ENCODE results near the gene PCDH1. TPM values are rescaled to one million over a fixed set of nuclear protein-coding genes. Genes with fewer than 3 reads are reported as not detected.

The PCDH1 gene
- total and polyA plus RNA-seq, 2 of the 8 experiments (the other 6 are each of a cell fraction or from before 2014, with no cell fraction given) = 101 to 102 TPM

- POLR2A ChIA-PET (ENCODE audit: partially characterized antibody) = interaction anchor here (0.7 to 13.5 kb wide), 27 partner anchors 10 to 635 kb away, joined by 3 to 210 read pairs (median 6); partner anchors contain the start of genes ARAP3, DELE1 and RNF14
- H4K5ac ChIP-seq (ENCODE audit: insufficient read length, low read depth, low read length) = no peak overlapping the region
- 0 out of 2 replicates have a peak overlapping the region, but pooled peaks have one; percentile 21 for H3K18ac ChIP-seq (ENCODE audit: extremely low read depth, low read length)
- no peak overlapping the region for H3K4ac ChIP-seq (replicated peaks; ENCODE audit: insufficient read length, low read depth, low read length)
- peak overlapping the region; percentile 97; the same call in 1 of the 2 replicates for H2BK20ac ChIP-seq (ENCODE audit: low read length)
- peaks cover 3 to 10% of the 10 kb centered on the region in 2 experiments for H4K20me1 ChIP-seq (replicated peaks in 1 of 2; ENCODE audit: control insufficient read depth in 1 of 2, insufficient read depth in 2 of 2, low read length in 2 of 2)
- peak overlapping the region; percentile 97; the same call in 1 of the 2 replicates for H2BK5ac ChIP-seq (ENCODE audit: low read depth, low read length)
- peaks cover 7 to 36% of the 10 kb centered on the region in 2 experiments for H3K79me2 ChIP-seq (ENCODE audit: control insufficient read depth in 1 of 2, insufficient read depth in 2 of 2, low read length in 2 of 2)
- peaks cover 0 to 4% (median 0%) of the 10 kb centered on the region in 4 experiments; a peak in 1 of 7 replicates for H3K27me3 ChIP-seq (replicated peaks in 1 of 4; ENCODE audit: control insufficient read depth in 3 of 4, extremely low read depth in 1 of 4, insufficient read depth in 3 of 4, low read length in 3 of 4)
- no peak overlapping the region for H2AK5ac ChIP-seq (ENCODE audit: low read depth, low read length)
- WGBS, 2 experiments (ENCODE audit: extremely low coverage in 1 of 2, insufficient coverage in 1 of 2, insufficient read length in 1 of 2, insufficient replicate concordance in 2 of 2, low coverage in 1 of 2, low lambda C conversion rate in 2 of 2, missing lambda C conversion rate in 1 of 2) = 18% methylated on average over 2 of the region's 2 CpGs; no CpG with 5 or more reads in 1 of the 2 experiments
- no peak for TF ChIP-seq RAD21 (IDR thresholded peaks at IDR 0.05 in 1 of 2, conservative IDR thresholded peaks at IDR 0.05 in 1 of 2; ENCODE audit: low read depth in 2 of 2, low read length in 2 of 2)
- no peak for TF ChIP-seq BRCA1 (IDR thresholded peaks at IDR 0.05; ENCODE audit: low read depth, low read length)
- no peak for TF ChIP-seq CBX5 (IDR thresholded peaks at IDR 0.05; ENCODE audit: low read depth, low read length)
- TF ChIP-seq CTBP2 (IDR thresholded peaks at IDR 0.05; ENCODE audit: borderline replicate concordance, insufficient read depth, insufficient read length, low read length) = no peak
- no peak for TF ChIP-seq ATF3 (IDR thresholded peaks at IDR 0.05; ENCODE audit: insufficient read depth, low read depth, low read length)
- no peak for TF ChIP-seq CHD2 (IDR thresholded peaks at IDR 0.05; ENCODE audit: low read length)
- no peak for TF ChIP-seq SIX5 (IDR thresholded peaks at IDR 0.05; ENCODE audit: low read depth, low read length)
- no peak for TF ChIP-seq ZNF274 (IDR thresholded peaks at IDR 0.05; ENCODE audit: borderline replicate concordance, extremely low read depth, low read length)
- TF ChIP-seq POLR2AphosphoS5 (IDR thresholded peaks at IDR 0.05; ENCODE audit: low read depth, low read length) = no peak
- no peak for TF ChIP-seq YY1 (IDR thresholded peaks at IDR 0.05; ENCODE audit: low read depth, low read length)
- TF ChIP-seq HDAC6 (IDR thresholded peaks at IDR 0.05; ENCODE audit: low read depth, low read length) = no peak
- no peak for TF ChIP-seq POU5F1 (IDR thresholded peaks at IDR 0.05; ENCODE audit: low read depth, low read length)
- no peak overlapping the region for H2BK120ac ChIP-seq (replicated peaks; ENCODE audit: low read depth, low read length)
- H4K91ac ChIP-seq (replicated peaks; ENCODE audit: insufficient read length, low read length) = peak overlapping the region; percentile 67
- peaks cover 37% of the 10 kb centered on the region for H3K23me2 ChIP-seq (ENCODE audit: low read depth, low read length)
- no peak overlapping the region for H3K23ac ChIP-seq (ENCODE audit: insufficient read length)
- CTCF ChIA-PET (ENCODE audit: partially characterized antibody) = interaction anchor here (0.6 to 10.7 kb wide), 61 partner anchors 8 to 272 kb away, joined by 3 to 273 read pairs (median 7); partner anchors contain the start of genes ARAP3, DELE1, PCDH12 and RNF14
- H3K14ac ChIP-seq (ENCODE audit: insufficient read length) = no peak overlapping the region
- H3K36me3 ChIP-seq (ENCODE audit: control insufficient read depth in 2 of 4, insufficient read depth in 4 of 4, low read length in 3 of 4) = no peaks in the 10 kb centered on the region
- H2BK15ac ChIP-seq (ENCODE audit: low read length) = peak overlapping the region; percentile 73; the same call in 1 of the 2 replicates
- no peak overlapping the region for H3K27ac ChIP-seq (ENCODE audit: low read depth, low read length)
- no peak overlapping the region for H3K56ac ChIP-seq (replicated peaks; ENCODE audit: insufficient read length, low read depth, low read length)
- peaks cover 21 to 59% (median 42%) of the 10 kb centered on the region in 4 experiments for H3K4me1 ChIP-seq (replicated peaks in 1 of 4; ENCODE audit: control insufficient read depth in 3 of 4, insufficient read depth in 4 of 4, low read length in 3 of 4)
- no peak for FAIRE-seq
- no peak overlapping the region; a peak in 1 of 7 replicates for H3K9ac ChIP-seq (replicated peaks in 1 of 4; ENCODE audit: extremely low read depth in 1 of 4, low read depth in 3 of 4, low read length in 3 of 4)
- H3K9me3 ChIP-seq (ENCODE audit: insufficient read depth in 2 of 2, low read depth in 1 of 2, low read length in 1 of 2) = no peaks in the 10 kb centered on the region
- H3K4me2 ChIP-seq (ENCODE audit: insufficient read depth in 1 of 2, low read depth in 2 of 2, low read length in 2 of 2) = peak overlapping the region; percentile 99 to 100; a peak in 2 of 4 replicates
- no peak overlapping the region for H2AFZ ChIP-seq (ENCODE audit: low read length)
- no peak overlapping the region for H4K8ac ChIP-seq (ENCODE audit: extremely low read depth, insufficient read depth, low read length)
- H3K79me1 ChIP-seq (ENCODE audit: low read depth, low read length) = peaks cover 5% of the 10 kb centered on the region; the same call in 1 of the 2 replicates
- no peak for DNase-seq (ENCODE audit: low read depth in 1 of 2, low spot score in 2 of 2)
- H3K4me3 ChIP-seq (ENCODE audit: extremely low read depth in 1 of 4, insufficient read depth in 2 of 4, low read depth in 3 of 4, low read length in 4 of 4) = peak overlapping the region in 1 of 4 experiments; percentile 67; a peak in 2 of 8 replicates
- peak overlapping the region; percentile 89 for H2BK12ac ChIP-seq (ENCODE audit: low read depth, low read length)
These were observed 1.2 kb upstream of the PCDH1 start for GRCh38 chr5:141879426-141879759.

Data from H1 (cell line).